SK-N-SH (cell line): ENCODE results near the gene SLC2A13.

Experiments
- CTCF ChIP-seq: fragments of 200-600 bp; sonication (generic); IDR thresholded peaks from 2 replicates; pipeline ENCODE4 v1.6.1; 2017; ENCODE audit warnings: antibody characterized with exemption, mild to moderate bottlenecking, moderate library complexity
- EZH2phosphoT487 ChIP-seq: fragments of 200-600 bp; sonication (generic); IDR thresholded peaks from 2 replicates; pipeline ENCODE4 v1.6.1; 2017; ENCODE audit warnings: low read depth, mixed run types, mild to moderate bottlenecking, antibody characterized with exemption, moderate library complexity, borderline replicate concordance
- GABPA ChIP-seq: IDR thresholded peaks from 2 replicates; pipeline ENCODE4 v1.4.0; 2012; ENCODE audit warnings: low read depth, mild to moderate bottlenecking
- TF ChIP-seq, protein P1 (sequence below): IDR thresholded peaks from 2 replicates; pipeline ENCODE4 v1.4.0; 2012; ENCODE audit warnings: low read depth

GRCh38 chr12:40045656-40046055 is 60.2 kb downstream of the SLC2A13 start:
- TF ChIP-seq CTCF (no peak), GABPA (no peak), EZH2phosphoT487 (no peak)
- TF ChIP-seq, protein P1, sequence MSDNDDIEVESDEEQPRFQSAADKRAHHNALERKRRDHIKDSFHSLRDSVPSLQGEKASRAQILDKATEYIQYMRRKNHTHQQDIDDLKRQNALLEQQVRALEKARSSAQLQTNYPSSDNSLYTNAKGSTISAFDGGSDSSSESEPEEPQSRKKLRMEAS: no peak
